Smooth muscle cell of the brain vasculature (primary cell): ENCODE measurements around the gene CCS.
"Not testable (repeated sequence)": the region's sequence is repeated elsewhere in the genome, so short reads cannot be mapped to it uniquely, and the experiment has no call there.

Source experiments
- DNase-seq: peaks from one replicate; pipeline ENCODE4 v3.0.0-alpha.2; 2012; ENCODE audit warnings: low read depth, low spot score

Gene CCS

DNA sequence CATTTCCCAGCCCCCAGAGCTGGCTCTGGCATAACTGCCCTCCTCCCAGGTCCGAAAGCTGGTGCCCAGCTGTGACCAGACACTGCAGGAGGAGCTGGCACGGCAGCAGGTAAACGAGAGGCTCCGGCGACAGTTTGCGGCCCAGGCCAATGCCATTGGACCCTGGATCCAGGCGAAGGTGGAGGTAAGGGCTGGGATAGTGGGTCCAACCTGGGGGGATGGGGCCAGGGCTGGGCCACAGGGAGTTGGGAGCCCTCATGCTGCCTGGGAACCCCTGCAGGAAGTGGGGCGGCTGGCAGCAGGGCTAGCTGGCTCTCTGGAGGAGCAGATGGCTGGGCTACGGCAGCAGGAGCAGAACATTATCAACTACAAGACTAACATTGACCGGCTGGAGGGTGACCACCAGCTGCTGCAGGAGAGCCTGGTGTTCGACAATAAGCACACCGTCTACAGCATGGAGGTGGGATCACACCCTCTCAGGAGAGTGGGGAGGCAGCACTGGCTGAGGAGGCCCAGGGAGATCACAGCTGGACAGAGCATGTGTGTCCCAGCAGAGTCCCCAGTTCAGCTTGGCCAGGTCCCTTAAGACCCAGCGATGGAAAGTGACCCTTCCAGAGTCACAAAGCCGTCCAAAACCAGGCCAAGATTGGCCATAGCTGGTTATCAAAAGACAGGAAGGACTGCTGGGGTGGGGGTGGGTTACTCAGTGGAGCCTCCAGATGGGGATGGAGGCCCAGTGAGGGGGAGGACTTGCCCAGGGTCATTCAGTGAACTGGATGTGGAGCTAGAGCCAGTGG is 31.6 kb upstream of the CCS start:
- no peak for DNase-seq

DNA sequence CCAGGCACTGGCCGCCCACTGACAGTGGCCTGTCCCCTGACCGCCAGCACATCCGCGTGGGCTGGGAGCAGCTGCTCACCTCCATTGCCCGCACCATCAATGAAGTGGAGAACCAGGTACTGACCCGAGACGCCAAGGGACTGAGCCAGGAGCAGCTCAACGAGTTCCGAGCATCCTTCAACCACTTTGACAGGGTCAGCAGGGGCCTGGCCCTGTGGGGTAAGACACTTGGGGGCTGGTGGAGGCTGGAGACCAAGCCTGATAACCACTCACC is 31.1 kb upstream of the CCS start:
- no peak for DNase-seq

- no peak for DNase-seq
Measured at GRCh38 chr11:66562275-66562674, 30.7 kb upstream of the CCS start.

- DNase-seq = no peak
Measured at GRCh38 chr11:66562907-66563583, 29.9 kb upstream of the CCS start.

DNA sequence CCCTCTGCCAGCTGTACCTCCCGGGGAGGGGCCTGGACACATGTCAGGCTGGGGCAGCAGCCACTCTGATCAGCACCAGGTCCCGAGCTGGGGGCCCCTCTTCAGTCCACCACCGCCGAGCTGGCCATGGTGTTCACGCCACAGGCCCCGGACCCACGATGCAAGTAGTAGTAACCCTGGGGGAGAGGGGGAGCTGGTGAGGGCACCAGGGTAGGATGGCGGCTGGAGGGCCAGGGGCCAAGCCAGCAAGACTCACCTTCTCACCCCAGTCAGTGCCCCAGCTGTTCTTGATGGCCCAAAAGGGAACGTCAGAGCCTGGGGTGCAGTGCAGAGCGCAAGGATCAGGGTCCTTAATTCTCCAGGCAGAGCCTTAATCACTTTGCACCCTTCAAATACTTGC is 29.2 kb upstream of the CCS start:
- DNase-seq = no peak

GRCh38 chr11:66564538-66564937 is 28.4 kb upstream of the CCS start:
- DNase-seq = no peak

- DNase-seq = no peak
Measured at GRCh38 chr11:66564984-66565383, 28.0 kb upstream of the CCS start.

DNA sequence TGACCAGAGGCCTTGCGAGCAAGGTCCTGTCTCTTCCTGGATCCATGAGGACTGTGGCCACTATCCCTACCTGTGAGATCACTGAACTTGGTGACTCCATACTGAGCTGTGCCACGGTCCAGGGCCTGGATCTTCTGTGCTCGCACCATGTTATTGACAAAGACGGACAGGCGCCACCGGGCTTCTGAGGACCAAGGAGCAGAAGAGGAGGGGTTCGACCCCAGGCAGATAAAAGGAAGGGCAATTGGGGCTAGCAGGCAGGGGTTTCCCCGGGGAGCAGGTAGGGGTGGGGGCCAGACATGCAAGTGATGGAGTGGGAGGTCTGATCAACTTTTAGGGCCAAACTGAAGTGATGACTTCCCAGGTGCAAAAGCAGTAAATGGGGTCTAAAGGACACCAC is 26.8 kb upstream of the CCS start:
- DNase-seq = no peak

- no peak for DNase-seq
Measured at GRCh38 chr11:66567787-66568123, 25.2 kb upstream of the CCS start.

GRCh38 chr11:66568124-66568916 is 24.7 kb upstream of the CCS start, which contains the start of gene CTSF:
Gene CTSF (minus strand): TSS chr11:66568606. CDS start chr11:66568486, 120 bp downstream.
- no peak for DNase-seq

- no peak for DNase-seq
Measured at GRCh38 chr11:66569076-66569475, 23.9 kb upstream of the CCS start.

GRCh38 chr11:66570079-66570849 is 22.7 kb upstream of the CCS start:
- DNase-seq = no peak

DNA sequence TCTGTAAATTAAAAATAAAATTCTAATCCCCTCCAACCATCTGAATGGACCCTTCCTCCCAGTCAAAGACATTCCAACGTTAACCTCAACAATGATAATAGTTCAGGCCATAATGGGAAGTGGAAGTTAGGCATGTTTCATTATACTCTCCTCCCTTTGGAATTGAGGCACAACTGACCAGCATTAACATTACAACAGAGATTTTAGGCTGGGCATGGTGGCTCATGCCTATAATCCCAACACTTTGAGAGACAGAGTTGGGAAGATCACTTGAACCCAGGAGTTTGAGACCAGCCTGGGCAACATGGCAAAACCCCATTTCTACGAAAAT is 22.2 kb upstream of the CCS start:
- no peak for DNase-seq

DNA sequence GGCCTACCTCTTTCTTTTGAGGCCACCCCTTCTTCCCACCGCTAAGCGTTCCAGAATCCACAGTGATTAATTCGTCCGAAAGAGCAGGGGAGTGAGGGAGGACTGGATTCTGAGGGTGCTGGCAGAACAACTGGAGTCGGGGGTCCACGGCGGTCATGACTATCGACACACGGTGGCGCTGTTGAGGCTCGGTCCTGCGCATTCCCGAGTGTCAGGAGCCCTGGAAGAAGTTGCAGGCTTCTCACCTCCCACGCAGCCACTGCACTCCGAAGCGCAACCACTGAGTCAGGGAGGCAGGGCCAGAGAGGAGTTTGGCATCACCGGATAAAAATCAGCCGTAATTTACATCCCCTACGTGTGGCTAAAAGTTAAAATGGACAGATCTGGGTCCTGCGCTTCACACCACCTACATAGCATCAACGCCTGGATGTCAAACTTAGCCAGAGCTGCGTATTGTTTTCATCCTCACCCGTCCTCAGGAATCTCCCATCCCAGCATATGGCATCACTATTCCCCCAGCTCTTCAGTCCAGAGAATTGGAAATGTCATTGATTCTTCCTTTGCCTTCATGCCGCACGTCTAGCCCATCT is 13.9 kb upstream of the CCS start:
- no peak for DNase-seq

- no peak for DNase-seq
Measured at GRCh38 chr11:66580803-66581202, 12.2 kb upstream of the CCS start.

DNA sequence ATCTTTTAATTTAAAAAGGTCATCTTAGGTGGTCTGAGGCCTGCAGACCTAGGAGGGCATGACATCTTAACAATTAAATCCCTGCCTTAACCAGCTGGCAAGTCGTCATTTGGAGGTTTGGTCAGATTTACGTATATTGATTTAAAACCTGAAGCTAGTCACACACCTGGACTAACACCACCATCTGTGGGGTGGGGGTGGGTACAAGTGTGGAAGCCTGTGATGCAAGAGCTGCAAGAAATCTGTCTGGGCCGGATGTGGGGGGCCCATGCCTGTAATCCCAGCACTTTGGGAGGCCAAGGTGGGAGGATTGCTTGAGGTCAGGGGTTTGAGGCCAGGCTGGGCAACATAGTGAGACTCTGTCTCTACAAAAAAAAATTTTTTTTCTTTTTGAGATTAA is 11.7 kb upstream of the CCS start:
- DNase-seq = no peak

DNA sequence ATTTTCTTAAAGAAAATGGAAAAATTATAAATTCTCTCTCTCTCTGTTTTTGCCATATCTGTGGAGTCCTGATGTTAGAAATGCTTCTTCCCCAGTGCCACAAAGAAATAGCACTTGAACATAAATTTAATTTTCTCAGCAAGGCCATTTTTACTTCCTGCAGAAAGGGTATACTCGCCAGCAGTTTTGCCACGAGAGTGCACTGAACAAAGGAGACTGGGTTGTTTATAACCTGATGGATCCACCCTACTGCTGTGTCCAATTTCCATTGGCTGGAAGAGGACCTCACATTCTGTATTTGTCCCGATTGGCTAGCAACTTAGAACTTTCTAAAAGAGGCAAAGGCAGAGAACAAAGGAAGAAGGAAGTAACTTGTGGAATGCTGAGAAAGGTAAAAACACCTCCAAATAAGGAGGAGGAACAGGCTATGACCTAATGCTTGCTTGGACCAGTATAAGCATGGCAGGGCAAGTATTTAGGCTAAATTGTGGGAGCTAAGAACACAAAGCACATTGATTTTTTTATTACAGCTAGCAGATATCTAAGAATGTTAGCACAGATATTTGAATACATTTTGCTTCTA is 10.3 kb upstream of the CCS start:
- not testable (repeated sequence) for DNase-seq

- DNase-seq = not testable (repeated sequence)
Measured at GRCh38 chr11:66585447-66585846, 7.5 kb upstream of the CCS start.

DNA sequence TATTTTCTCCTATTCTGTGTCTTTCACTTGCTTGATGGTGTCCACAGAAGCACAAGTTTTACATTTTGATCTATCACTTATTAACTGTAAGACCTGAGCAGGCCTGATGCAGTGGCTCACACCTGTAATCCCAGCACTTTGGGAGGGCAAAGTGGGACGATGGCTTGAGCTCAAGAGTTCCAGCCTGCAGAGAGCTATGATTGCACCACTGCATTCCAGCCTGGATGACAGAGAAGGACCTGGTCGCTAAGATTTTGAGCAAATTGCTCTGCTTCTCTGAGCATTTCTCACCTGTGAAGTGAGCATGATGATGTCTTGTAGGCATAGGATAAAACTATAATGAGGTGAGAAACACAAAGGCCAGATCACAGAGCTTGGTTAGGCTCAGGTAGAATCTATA is 6.8 kb upstream of the CCS start:
- DNase-seq = no peak

GRCh38 chr11:66589315-66589714 is 3.7 kb upstream of the CCS start:
- DNase-seq = not testable (repeated sequence)

DNA sequence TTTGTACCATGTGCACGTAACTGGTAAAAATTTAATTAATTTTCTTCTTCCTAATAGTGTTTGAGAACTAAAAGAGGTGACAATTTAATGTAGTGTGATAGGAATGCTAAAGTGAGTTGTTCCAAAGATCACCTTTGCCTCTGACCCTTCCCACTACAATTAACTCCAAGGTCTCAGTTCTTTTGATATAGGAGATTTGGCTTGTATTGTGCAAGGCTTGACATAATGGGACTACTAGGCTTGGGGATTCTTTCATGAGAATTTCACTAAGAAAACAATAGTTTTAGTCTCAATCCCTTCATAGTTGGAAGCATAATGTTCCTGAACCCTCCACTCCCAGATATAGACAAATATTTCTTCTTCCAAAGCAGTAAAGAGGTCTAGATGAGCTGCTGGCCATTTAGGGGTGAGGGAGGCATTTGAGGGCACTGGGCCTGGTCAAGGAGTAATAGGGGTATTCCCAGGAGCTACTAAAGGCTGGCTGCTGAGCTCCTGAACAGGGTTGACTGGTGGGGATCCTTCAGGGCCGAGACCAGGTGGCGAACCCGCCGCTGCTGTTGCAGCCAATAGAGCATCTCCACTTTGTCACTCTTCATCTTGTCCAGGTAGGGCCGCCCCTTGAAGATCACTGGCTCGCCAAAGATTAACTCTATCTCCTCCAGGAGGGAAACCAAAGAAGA is 2.8 kb upstream of the CCS start:
- DNase-seq = no peak
